Vagina (tissue), 2 donors: Measurements from ENCODE around the gene RHO. TPM values are rescaled to one million over a fixed set of nuclear protein-coding genes. Genes with fewer than 3 reads are reported as not detected.

Experiments
- DNase-seq, 2 donors: peaks; one replicate each; pipeline ENCODE4 v3.0.0-alpha.2; 2017; ENCODE audit errors: extremely low spot score in 2 of 2
- H3K27ac ChIP-seq: fragments of 200-600 bp; sonication (generic); one replicate; pipeline ENCODE4 v1.5.1; 2019
- H3K27me3 ChIP-seq: fragments of 200-600 bp; sonication (generic); one replicate; pipeline ENCODE4 v1.5.1; 2019
- H3K36me3 ChIP-seq, 2 donors: fragments of 200-600 bp; sonication (generic); one replicate each; pipeline ENCODE4 v1.5.1; 2017 to 2019
- H3K4me1 ChIP-seq: fragments of 200-600 bp; sonication (generic); one replicate; pipeline ENCODE4 v1.5.1; 2019
- H3K4me3 ChIP-seq, 2 donors: fragments of 200-600 bp; sonication (generic); 1 replicate in 1 of 2; 2 replicates in 1 of 2; pipeline ENCODE4 v1.5.1; 2016 to 2019
- H3K9me3 ChIP-seq: fragments of 200-600 bp; sonication (generic); one replicate; pipeline ENCODE4 v1.5.1; 2019
- CTCF ChIP-seq, 3 experiments: fragments of 450-650 bp in 2 of 3; fragments of 200-600 bp in 1 of 3; sonication (generic) in 1 of 3; IDR thresholded peaks; one replicate each; pipeline ENCODE4 v1.5.1; 2017 to 2019; ENCODE audit warnings: antibody characterized with exemption in 3 of 3, mild to moderate bottlenecking in 2 of 3, moderate library complexity in 2 of 3
- POLR2A ChIP-seq, 2 donors: fragments of 450-650 bp; IDR thresholded peaks; one replicate each; pipeline ENCODE4 v1.6.1; 2017; ENCODE audit warnings: antibody characterized with exemption in 2 of 2, mild to moderate bottlenecking in 2 of 2, moderate library complexity in 2 of 2
- POLR2AphosphoS5 ChIP-seq, 2 donors: sonication (generic); formaldehyde crosslinking; IDR thresholded peaks; one replicate each; pipeline ENCODE4 v1.9.0; 2017; ENCODE audit warnings: antibody characterized with exemption in 2 of 2, mild to moderate bottlenecking in 2 of 2, low read depth in 1 of 2; ENCODE audit not compliant: insufficient read depth in 1 of 2
- intact Hi-C: fragments of 100-400 bp; cut with DNase I; formaldehyde crosslinking; loops from one replicate; pipeline ENCODE4 v1.15.1; 2023
- total RNA-seq: library from RNA; depleted of rRNA; stranded (reverse); fragments of >200 nt; gene quantifications from one replicate; pipeline ENCODE4 v1.2.3, GENCODE V29; 2016

RHO gene
- total RNA-seq, 1 donor from 2014 or later, result not detected

DNA sequence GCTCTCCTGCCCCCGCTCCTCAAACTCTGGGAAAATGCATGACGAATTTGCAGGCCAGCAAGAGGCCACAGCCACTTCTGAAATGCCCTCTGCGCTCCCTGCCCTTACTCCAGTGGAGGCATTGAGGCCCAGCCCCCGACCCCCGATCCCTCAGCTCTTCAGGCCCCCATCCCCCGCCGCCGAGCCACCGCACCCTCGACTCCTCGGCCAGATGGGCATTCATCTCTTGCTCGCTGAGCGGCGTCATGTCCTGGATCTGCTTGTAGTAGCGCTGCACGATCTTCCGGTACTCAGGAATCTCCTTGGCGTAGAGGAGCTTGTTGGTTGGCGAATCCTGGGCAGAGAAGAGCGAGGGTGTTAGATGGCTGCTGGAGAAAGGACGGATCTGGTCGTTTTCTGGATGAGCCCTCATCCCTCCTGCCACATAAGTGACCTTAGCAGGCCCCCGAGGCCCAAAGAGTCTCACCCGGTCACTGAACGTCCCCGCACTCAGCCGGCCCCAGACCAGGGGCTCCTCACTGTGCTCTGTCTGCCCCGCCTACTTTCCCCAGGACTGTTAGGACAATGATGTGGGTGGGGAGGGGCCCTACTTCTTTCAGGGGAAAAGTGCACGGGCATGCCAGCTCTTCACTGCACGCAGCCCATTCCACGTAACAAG lies 28.6 kb downstream of the RHO start:
- H3K4me1 ChIP-seq, result peaks cover 97% of the 10 kb centered on the region
- no peak for DNase-seq
- TF ChIP-seq POLR2A (IDR thresholded peaks at IDR 0.05) (no peak), POLR2AphosphoS5 (IDR thresholded peaks at IDR 0.05; ENCODE audit: insufficient read depth in 1 of 2, low read depth in 1 of 2) (peak in 1 of 2 donors; percentile 56)
- no peaks in the 10 kb centered on the region for H3K27me3 ChIP-seq
- H3K9me3 ChIP-seq, result no peaks in the 10 kb centered on the region
- H3K4me3 ChIP-seq, result no peak overlapping the region
- peaks cover 0 to 17% of the 10 kb centered on the region in 2 donors for H3K36me3 ChIP-seq
- H3K27ac ChIP-seq, result peak overlapping the region; percentile 85
- intact Hi-C loops, result no loop called here

DNA sequence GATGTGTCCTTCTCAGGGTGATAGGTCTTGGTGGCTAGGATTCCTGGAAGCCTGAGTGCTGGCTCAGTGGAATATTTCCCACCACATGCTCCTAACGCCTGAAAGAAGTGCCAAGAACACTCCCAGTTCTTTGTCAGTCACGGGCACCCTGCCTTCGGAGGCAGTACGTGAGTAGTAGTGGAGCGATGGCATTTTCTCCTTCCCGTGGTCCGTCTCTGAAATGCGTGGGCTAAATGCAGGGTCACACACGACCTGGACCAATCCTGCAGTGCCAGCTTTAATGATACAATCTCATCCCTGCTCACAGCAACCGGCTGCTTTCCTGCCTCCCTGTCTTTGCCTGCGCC lies 29.1 kb downstream of the RHO start:
- Histone ChIP-seq H3K4me3 (no peak overlapping the region), H3K36me3 (peaks cover 0 to 22% of the 10 kb centered on the region in 2 donors), H3K9me3 (no peaks in the 10 kb centered on the region), H3K4me1 (peaks cover 100% of the 10 kb centered on the region), H3K27ac (peak overlapping the region; percentile 85), H3K27me3 (no peaks in the 10 kb centered on the region)
- TF ChIP-seq POLR2AphosphoS5 (IDR thresholded peaks at IDR 0.05; ENCODE audit: insufficient read depth in 1 of 2, low read depth in 1 of 2) (peak; percentile 15 to 43), POLR2A (IDR thresholded peaks at IDR 0.05) (no peak)
- intact Hi-C loops, result no loop called here
- DNase-seq, result no peak

GRCh38 chr3:129558081-129558771 lies 29.8 kb downstream of the RHO start:
- intact Hi-C loops, result no loop called here
- no peak overlapping the region for H3K4me3 ChIP-seq
- H3K36me3 ChIP-seq, result peaks cover 0 to 29% of the 10 kb centered on the region in 2 donors
- no peak for DNase-seq
- H3K27ac ChIP-seq, result peak overlapping the region; percentile 85
- H3K9me3 ChIP-seq, result no peaks in the 10 kb centered on the region
- TF ChIP-seq POLR2AphosphoS5 (IDR thresholded peaks at IDR 0.05; ENCODE audit: insufficient read depth in 1 of 2, low read depth in 1 of 2), result no peak
- no peak for TF ChIP-seq POLR2A (IDR thresholded peaks at IDR 0.05)
- H3K4me1 ChIP-seq, result peaks cover 99% of the 10 kb centered on the region
- no peaks in the 10 kb centered on the region for H3K27me3 ChIP-seq

DNA sequence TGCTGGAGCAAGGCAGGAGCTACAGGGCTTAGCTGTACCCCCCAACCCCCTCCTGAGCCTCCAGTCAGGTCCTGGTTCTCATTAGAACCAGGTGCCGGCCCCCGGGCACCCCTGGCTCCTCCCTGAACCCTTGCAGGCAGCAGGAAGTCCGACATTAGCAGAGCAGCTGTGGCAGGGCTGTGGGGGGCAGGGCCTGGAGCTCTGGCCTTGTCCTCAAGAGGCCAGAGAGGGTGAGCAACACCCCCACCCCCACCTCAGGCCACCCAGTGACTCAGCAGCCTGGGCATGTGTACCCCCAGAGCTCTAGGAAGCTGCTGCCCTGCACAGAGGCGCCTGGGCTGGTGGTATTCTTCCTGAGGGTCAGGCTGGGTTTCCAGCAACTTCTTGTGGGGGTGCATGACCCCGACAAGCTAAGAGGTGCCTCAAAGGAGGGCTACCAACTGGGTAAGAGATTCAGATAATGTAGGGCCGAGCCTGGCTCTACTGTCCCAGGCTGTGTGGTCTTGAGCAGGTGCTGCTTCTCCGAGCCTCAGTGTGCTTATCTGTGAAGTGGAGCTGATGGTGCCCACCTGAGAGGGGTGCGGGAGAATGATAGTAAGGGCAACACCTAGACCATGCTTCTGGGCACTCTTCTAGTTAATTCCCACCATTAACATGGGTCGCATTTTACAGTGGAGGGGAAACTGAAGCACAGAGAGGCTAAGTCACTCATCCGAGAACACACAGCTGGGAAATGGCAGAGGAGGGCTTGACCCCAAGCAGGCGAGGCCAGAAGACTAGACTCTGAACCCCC lies 30.5 kb downstream of the RHO start:
- no peak for DNase-seq
- no peak overlapping the region for H3K4me3 ChIP-seq
- intact Hi-C loops, result no loop called here
- H3K27ac ChIP-seq, result peak overlapping the region; percentile 85
- H3K4me1 ChIP-seq, result peaks cover 99% of the 10 kb centered on the region
- peaks cover 0 to 30% of the 10 kb centered on the region in 2 donors for H3K36me3 ChIP-seq
- TF ChIP-seq CTCF (IDR thresholded peaks at IDR 0.05) (no peak), POLR2A (IDR thresholded peaks at IDR 0.05) (no peak), POLR2AphosphoS5 (IDR thresholded peaks at IDR 0.05; ENCODE audit: insufficient read depth in 1 of 2, low read depth in 1 of 2) (peak in 1 of 2 donors; percentile 12)
- H3K9me3 ChIP-seq, result no peaks in the 10 kb centered on the region
- H3K27me3 ChIP-seq, result no peaks in the 10 kb centered on the region

GRCh38 chr3:129559565-129560079 lies 31.2 kb downstream of the RHO start:
- intact Hi-C loops, result loop anchor here (2.0 kb wide), 1 partner anchor 45 kb away; no protein-coding TSS in a partner anchor
- no peak for DNase-seq
- peak overlapping the region; percentile 85 for H3K27ac ChIP-seq
- peaks cover 99% of the 10 kb centered on the region for H3K4me1 ChIP-seq
- no peaks in the 10 kb centered on the region for H3K27me3 ChIP-seq
- no peak overlapping the region for H3K4me3 ChIP-seq
- no peak for TF ChIP-seq CTCF (IDR thresholded peaks at IDR 0.05)
- TF ChIP-seq POLR2A (IDR thresholded peaks at IDR 0.05), result no peak
- TF ChIP-seq POLR2AphosphoS5 (IDR thresholded peaks at IDR 0.05; ENCODE audit: insufficient read depth in 1 of 2, low read depth in 1 of 2), result no peak
- no peaks in the 10 kb centered on the region for H3K9me3 ChIP-seq
- peaks cover 0 to 31% of the 10 kb centered on the region in 2 donors for H3K36me3 ChIP-seq

DNA sequence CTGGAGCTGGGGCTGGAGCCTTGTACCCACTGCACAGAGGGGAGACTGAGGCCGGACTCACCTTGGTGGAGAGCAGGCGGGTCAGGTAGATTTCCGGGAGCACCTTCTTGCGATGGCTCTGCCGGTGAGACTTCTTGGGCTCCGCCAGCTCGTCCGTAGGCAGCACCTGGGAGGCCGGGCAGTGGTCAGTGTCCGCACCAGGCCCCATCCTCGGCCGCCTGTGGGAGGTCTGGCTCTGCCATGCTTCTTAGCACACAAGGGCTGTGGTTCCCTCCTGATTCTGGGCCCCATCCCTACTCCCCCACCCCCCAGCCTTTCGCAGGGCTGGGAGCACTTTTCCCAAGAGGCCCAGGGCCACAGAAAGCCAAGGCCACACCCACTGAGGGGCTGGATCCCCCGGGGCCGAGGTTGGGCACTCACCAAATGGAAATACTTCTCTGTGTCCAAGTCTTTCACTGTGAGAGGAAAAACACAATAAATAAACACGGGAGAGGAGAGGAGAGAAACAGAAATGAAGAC lies 31.9 kb downstream of the RHO start:
- Histone ChIP-seq H3K4me1 (peaks cover 99% of the 10 kb centered on the region), H3K27ac (peak overlapping the region; percentile 85), H3K36me3 (peaks cover 0 to 38% of the 10 kb centered on the region in 2 donors), H3K4me3 (peak overlapping the region in 1 of 2 donors; percentile 8), H3K27me3 (no peaks in the 10 kb centered on the region), H3K9me3 (no peaks in the 10 kb centered on the region)
- DNase-seq, result no peak
- TF ChIP-seq CTCF (IDR thresholded peaks at IDR 0.05), result no peak
- TF ChIP-seq POLR2AphosphoS5 (IDR thresholded peaks at IDR 0.05; ENCODE audit: insufficient read depth in 1 of 2, low read depth in 1 of 2), result peak in 1 of 2 donors; percentile 9
- no peak for TF ChIP-seq POLR2A (IDR thresholded peaks at IDR 0.05)
- intact Hi-C loops, result loop anchor here (2.0 kb wide), 1 partner anchor 44 kb away; no protein-coding TSS in a partner anchor
